ENCODE measurements around the gene PEX11G.
A peak's percentile ranks its signal among the peaks of the same experiment; 100 is the strongest.

Gene PEX11G

DNA sequence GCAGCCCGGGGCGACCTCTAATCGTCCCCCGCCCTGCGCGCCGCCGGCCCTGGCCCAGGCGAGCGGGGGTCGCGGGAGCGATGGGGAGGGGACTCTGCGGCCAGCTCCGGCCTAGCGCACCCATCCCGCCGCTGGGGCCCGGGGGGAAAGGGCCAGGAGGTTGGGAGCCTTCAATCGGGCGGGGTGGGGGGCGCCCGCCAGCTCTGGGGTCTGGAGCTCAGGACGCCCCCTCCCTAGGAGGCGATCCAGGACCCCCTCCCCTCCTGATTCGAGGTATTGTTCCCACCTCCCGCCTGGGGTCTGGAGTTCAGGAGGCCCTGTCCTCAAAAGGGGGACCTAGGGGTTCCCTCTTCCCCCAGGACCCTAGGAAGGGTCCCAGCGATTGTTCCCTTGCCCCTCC, 27.5 kb upstream of the PEX11G start:
- Histone ChIP-seq H3K36me3 (peaks cover 0 to 22% (median 11%) of the 10 kb centered on the region in 11 experiments; a peak in 17 of 22 replicates), H3K27ac (peak overlapping the region; percentile 79 to 91 (median 87)), H3K9ac (peak overlapping the region; percentile 84 to 96 (median 90)), H3K4me2 (peak overlapping the region; percentile 88 to 100 (median 97)), H3K9me3 (replicated peaks in 1 of 11) (no peaks in the 10 kb centered on the region), H4K20me1 (no peaks in the 10 kb centered on the region), H3K27me3 (no peaks in the 10 kb centered on the region), H3K4me1 (peaks cover 18 to 32% (median 27%) of the 10 kb centered on the region in 10 experiments), H3K4me3 (peak overlapping the region; percentile 67 to 81 (median 74))
- no peak for TF ChIP-seq Cebpa-rat (IDR thresholded peaks at IDR 0.05)

DNA sequence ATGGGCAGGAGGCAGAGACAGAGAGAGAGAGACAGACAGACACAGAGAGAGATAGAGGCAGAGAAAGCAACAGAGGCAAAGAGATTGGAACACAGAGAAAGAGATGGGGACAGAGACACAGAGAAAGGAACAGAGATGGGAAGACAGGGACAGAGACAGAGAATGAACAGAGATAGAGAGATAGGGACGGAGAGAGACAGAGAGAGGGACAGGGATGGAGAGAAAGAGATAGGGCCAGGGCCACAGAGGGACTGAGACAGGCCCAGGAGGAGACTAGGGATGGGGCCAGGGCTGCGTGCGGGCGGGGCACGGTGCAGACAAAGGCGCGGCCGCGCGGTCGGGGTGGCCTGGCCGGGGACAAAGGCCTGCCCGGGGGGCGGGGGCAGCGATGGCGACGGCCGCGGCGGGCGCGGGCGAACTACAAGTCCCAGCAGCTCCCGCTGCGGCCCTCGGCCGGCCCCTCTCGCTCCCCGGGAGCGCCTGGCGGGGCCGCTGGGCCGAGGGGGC, 26.9 kb upstream of the PEX11G start, which contains the start of gene ZNF358:
Gene ZNF358, plus strand, starts transcription at position 459 of the 507 bp plus-strand sequence. CDS start 3,140 bp downstream, outside the sequence.
- Histone ChIP-seq H3K9me3 (replicated peaks in 1 of 11) (no peaks in the 10 kb centered on the region), H3K4me3 (peak within 1 kb of the TSS; percentile 67 to 81 (median 74)), H3K9ac (peak within 1 kb of the TSS; percentile 84 to 96 (median 90)), H3K36me3 (peaks cover 0 to 19% (median 11%) of the 10 kb centered on the region in 11 experiments; a peak in 17 of 22 replicates), H3K27me3 (no peaks in the 10 kb centered on the region), H4K20me1 (no peaks in the 10 kb centered on the region), H3K27ac (peak within 1 kb of the TSS; percentile 79 to 91 (median 87)), H3K4me1 (peaks cover 18 to 32% (median 26%) of the 10 kb centered on the region in 10 experiments), H3K4me2 (peak within 1 kb of the TSS; percentile 88 to 100 (median 97))
- no peak for TF ChIP-seq Cebpa-rat (IDR thresholded peaks at IDR 0.05)

DNA sequence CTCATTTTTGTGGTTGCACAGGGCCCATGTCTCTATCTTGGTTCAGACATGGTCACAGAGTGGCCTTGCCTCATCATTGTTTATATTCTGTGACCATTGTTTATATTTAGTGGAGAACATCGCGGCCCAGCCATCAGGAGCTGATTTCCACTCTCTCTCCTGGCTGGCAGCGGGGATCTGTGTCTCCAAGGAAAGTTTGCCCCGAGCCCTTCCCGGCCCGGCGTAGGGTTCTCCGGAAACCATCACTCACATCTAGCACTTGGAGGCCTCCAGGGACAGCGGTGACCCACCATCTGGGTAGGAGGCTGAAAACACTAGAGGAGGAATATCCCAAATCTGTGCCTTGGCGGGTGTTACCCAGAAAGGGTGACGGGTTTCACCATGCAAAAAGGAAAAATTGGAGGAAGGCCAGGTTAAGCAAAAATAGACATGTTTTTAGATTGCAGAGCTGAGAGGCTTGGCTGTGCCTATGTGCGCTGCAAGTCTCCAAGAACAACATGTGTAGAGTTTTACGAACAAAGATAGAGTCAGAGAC, 26.3 kb upstream of the PEX11G start:
- Histone ChIP-seq H3K4me1 (peaks cover 18 to 32% (median 26%) of the 10 kb centered on the region in 10 experiments), H3K9me3 (replicated peaks in 1 of 11) (no peaks in the 10 kb centered on the region), H3K27me3 (peaks cover 0 to 4% (median 0%) of the 10 kb centered on the region in 11 experiments; a peak in 2 of 22 replicates), H3K4me2 (peak overlapping the region; percentile 74 to 90 (median 86)), H3K4me3 (peak overlapping the region; percentile 67 to 81 (median 74); a peak in 17 of 20 replicates), H3K36me3 (peaks cover 0 to 13% (median 7%) of the 10 kb centered on the region in 11 experiments; a peak in 17 of 22 replicates), H3K27ac (peak overlapping the region; percentile 68 to 91 (median 87); a peak in 21 of 22 replicates), H3K9ac (peak overlapping the region; percentile 84 to 96 (median 90); a peak in 21 of 22 replicates), H4K20me1 (no peaks in the 10 kb centered on the region)
- TF ChIP-seq Cebpa-rat (IDR thresholded peaks at IDR 0.05): no peak

DNA sequence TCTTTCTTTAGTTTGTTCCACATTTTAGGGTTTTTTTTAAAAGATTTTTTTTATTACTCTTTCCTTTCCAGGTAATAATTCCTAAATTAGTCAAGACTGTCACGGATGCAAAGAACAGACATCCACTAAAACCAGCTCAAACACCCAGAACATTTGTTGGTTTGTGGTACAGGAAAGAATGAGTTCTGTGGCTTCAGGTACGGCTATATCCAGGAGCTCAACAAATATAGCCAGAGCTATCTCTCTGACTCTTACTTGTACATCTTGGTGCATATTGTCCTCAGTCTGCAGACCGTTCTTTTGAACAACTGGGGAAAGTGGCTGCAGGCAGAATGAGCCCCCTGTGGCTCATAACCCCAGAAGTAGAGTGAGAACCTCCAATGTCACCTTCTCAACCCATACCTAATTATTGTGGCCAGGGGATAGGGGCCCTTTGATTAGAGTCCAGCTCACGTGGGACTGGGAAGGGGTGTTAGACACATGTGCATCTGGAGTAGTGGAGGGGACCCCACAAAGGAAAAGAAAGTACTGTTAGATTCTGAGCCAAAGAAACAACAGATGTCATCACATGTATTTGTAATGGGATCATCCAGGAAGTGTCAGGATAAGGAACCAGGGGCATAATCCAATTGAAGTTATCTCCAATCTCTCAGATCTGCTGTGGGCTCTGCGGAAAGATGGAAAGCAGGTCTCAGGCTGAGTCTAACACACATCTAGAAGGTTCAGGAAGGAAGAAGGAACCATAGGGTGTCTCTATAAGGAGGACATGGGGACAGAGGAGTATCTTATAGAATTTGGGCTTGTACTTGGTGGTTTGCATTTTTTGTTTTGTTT, 25.2 kb upstream of the PEX11G start:
- H3K4me3 ChIP-seq: no peak overlapping the region
- TF ChIP-seq Cebpa-rat (IDR thresholded peaks at IDR 0.05): no peak
- H3K9me3 ChIP-seq (replicated peaks in 1 of 11): no peaks in the 10 kb centered on the region
- H3K4me2 ChIP-seq: no peak overlapping the region
- H4K20me1 ChIP-seq: no peaks in the 10 kb centered on the region
- peaks cover 0 to 2% (median 0%) of the 10 kb centered on the region in 11 experiments; a peak in 2 of 22 replicates for H3K36me3 ChIP-seq
- no peak overlapping the region for H3K27ac ChIP-seq
- H3K27me3 ChIP-seq: peaks cover 0 to 5% (median 0%) of the 10 kb centered on the region in 11 experiments; a peak in 4 of 22 replicates
- H3K4me1 ChIP-seq: peaks cover 18 to 32% (median 26%) of the 10 kb centered on the region in 10 experiments
- H3K9ac ChIP-seq: no peak overlapping the region

DNA sequence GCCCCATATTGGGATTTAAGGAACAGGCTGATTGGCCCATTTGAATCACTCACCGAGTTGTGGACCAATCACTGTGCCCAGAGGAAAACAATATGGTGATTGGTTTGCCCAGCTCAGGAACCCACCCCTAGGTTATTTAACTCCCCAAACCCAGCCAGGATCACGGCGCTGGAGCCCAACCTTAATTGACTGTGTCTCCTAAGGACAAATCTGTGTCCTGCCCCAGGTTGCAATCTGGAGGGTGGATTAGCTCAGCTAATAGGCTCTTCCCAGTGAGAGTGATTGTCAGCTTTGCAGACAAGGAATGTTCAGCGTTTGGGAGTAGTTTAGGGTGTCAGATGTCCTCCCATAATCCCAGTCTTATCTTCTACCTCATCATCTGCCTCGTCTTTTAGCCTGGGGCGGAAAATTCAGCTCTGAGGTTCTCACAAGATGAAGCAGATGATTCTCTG, 23.6 kb upstream of the PEX11G start:
- Histone ChIP-seq H4K20me1 (no peaks in the 10 kb centered on the region), H3K9ac (no peak overlapping the region), H3K9me3 (replicated peaks in 1 of 11) (no peaks in the 10 kb centered on the region), H3K36me3 (no peaks in the 10 kb centered on the region), H3K4me1 (peaks cover 17 to 26% (median 20%) of the 10 kb centered on the region in 10 experiments), H3K27me3 (peaks cover 0 to 5% (median 0%) of the 10 kb centered on the region in 11 experiments; a peak in 4 of 22 replicates), H3K27ac (no peak overlapping the region), H3K4me2 (no peak overlapping the region), H3K4me3 (no peak overlapping the region)
- TF ChIP-seq Cebpa-rat (IDR thresholded peaks at IDR 0.05): no peak

DNA sequence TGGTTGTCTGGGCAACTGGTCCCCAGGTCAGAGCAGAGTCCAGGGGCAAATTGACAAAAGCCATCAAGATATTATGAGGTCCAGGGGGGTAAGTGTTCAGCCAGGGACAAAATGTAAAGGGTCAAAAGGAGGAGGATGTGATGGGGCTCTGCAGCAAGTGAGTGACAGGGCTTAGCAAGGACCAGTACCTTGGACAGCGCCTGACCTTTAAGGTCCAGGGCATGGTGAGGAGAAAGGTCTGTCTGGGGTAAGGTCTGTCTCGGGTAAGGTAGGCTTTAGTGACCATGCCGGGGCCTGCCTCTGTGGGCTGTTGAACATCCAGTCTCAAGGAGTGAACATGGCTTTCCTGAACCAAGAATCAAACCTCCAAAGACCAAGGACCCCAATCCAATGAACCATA, 20.8 kb upstream of the PEX11G start:
- no peak overlapping the region for H3K4me2 ChIP-seq
- H4K20me1 ChIP-seq: no peaks in the 10 kb centered on the region
- peaks cover 6 to 17% (median 13%) of the 10 kb centered on the region in 10 experiments; a peak in 16 of 20 replicates for H3K4me1 ChIP-seq
- no peak for TF ChIP-seq Cebpa-rat (IDR thresholded peaks at IDR 0.05)
- no peak overlapping the region for H3K9ac ChIP-seq
- H3K27ac ChIP-seq: no peak overlapping the region
- H3K9me3 ChIP-seq (replicated peaks in 1 of 11): no peaks in the 10 kb centered on the region
- H3K27me3 ChIP-seq: peaks cover 8 to 18% (median 13%) of the 10 kb centered on the region in 11 experiments; a peak in 18 of 22 replicates
- no peaks in the 10 kb centered on the region for H3K36me3 ChIP-seq
- no peak overlapping the region for H3K4me3 ChIP-seq

DNA sequence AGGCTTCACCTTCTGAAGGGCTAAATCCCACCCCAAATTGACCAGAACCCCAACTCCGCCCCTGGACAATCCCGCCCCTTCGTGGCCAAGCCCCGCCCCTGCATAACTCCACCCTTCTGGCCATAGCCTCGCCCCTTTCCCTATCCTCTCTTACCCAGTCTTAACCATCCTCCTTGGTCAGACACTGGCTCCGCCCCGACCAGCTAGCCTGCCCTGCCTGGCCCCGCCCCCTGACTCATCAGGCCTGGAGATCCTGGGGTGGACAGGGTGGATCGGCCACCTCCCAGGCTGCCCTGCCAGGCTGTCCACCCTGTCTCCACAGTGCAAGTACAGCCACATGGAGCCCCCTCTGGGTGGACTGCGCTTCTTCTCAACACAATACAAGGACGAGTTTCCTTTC, 19.0 kb upstream of the PEX11G start:
- H3K27ac ChIP-seq: no peak overlapping the region

DNA sequence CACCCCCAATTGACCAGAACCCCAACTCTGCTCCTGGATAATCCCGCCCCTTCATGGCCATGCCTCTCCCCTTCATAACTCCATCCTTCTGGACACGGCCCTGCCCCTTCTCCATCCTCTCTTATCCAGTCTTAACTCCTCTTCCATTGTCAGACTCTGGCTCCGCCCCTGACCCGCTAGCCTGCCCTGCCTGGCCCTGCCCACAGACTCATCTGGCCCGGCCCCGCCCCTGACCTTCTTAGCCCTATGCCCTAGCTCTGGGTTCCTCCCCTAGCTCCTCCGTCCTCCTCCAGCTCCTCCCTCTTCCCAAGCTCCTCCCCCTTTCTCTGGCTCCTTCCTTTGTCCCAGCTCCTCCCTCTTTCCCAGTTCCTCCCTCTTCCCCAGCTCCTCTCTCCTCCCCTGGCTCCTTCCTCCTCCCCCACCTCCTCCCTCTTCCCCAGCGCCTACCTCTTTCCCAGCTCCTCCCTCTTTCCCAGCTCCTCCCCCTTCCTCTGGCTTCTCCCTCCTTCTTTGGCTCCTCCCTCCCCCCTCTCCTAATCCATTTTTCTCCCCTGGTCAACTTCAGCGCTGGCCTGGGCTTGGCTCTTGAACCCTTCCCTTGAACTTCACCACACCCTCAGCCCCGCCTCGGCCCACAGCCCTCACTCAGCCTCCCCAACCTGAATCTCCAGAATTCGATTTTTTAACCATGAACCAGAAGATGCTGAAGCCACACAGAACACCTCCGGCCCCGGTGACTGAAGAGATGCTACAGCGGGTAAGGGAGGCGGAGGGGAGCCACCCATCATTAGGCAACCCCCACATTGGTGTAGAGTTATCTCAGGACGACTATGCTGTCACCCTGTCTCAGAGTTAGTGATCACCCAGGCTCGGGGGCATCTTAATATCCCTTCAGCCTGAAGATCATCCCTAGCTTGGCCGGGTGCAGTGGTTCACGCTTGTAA, 17.8 kb upstream of the PEX11G start:
- H3K4me3 ChIP-seq: no peak overlapping the region
- no peak overlapping the region for H3K9ac ChIP-seq
- peak overlapping the region in 5 of 11 experiments; percentile 7 to 49 (median 39); a peak in 6 of 22 replicates for H3K4me2 ChIP-seq

More for the DNA sequence above, 19.0 kb upstream of the PEX11G start:
- no peak overlapping the region for H3K4me3 ChIP-seq
- no peak overlapping the region for H3K9ac ChIP-seq
- H3K4me2 ChIP-seq: 0 out of 22 replicates have a peak overlapping the region, but pooled peaks of 2 of the 11 experiments have one; percentile 5 to 9
- peaks cover 6 to 18% (median 13%) of the 10 kb centered on the region in 10 experiments; a peak in 16 of 20 replicates for H3K4me1 ChIP-seq
- no peaks in the 10 kb centered on the region for H4K20me1 ChIP-seq
- H3K36me3 ChIP-seq: no peaks in the 10 kb centered on the region
- TF ChIP-seq Cebpa-rat (IDR thresholded peaks at IDR 0.05): no peak
- no peaks in the 10 kb centered on the region for H3K9me3 ChIP-seq (replicated peaks in 1 of 11)
- peaks cover 11 to 35% (median 26%) of the 10 kb centered on the region in 11 experiments for H3K27me3 ChIP-seq

More for the DNA sequence above, 17.8 kb upstream of the PEX11G start:
- peaks cover 23 to 47% (median 38%) of the 10 kb centered on the region in 11 experiments for H3K27me3 ChIP-seq
- H3K4me1 ChIP-seq: peaks cover 6 to 18% (median 13%) of the 10 kb centered on the region in 10 experiments; a peak in 16 of 20 replicates
- H3K36me3 ChIP-seq: no peaks in the 10 kb centered on the region
- no peaks in the 10 kb centered on the region; a peak in 1 of 22 replicates for H4K20me1 ChIP-seq
- H3K9me3 ChIP-seq (replicated peaks in 1 of 11): no peaks in the 10 kb centered on the region
- TF ChIP-seq Cebpa-rat (IDR thresholded peaks at IDR 0.05): no peak
- no peak overlapping the region for H3K27ac ChIP-seq
